GM18502 (cell line): ENCODE measurements around the gene RPS14.

Experiments
- ATAC-seq: cut with Tn5 transposase; IDR thresholded peaks from one replicate; pipeline ENCODE4 v1.9.1; 2021; ENCODE audit warnings: mild to moderate bottlenecking; ENCODE audit not compliant: unreplicated experiment, poor library complexity

RPS14 gene

GRCh38 chr5:150449517-150450339 is at the start of gene RPS14:
Gene RPS14 (minus strand): TSS chr5:150449739. CDS start chr5:150447733, 2,006 bp downstream.
- peak; percentile 95 for ATAC-seq

GRCh38 chr5:150498971-150499370 is 49.4 kb upstream of the RPS14 start:
- no peak for ATAC-seq

GRCh38 chr5:150498501-150498900 is 49.0 kb upstream of the RPS14 start:
- ATAC-seq: no peak

- ATAC-seq: no peak
Measured at GRCh38 chr5:150497989-150498317, 48.4 kb upstream of the RPS14 start.

- ATAC-seq: no peak
Measured at GRCh38 chr5:150497274-150497988, 47.9 kb upstream of the RPS14 start.

- ATAC-seq: no peak
Measured at GRCh38 chr5:150496534-150496933, 47.0 kb upstream of the RPS14 start.

- no peak for ATAC-seq
Measured at GRCh38 chr5:150496098-150496497, 46.6 kb upstream of the RPS14 start.

GRCh38 chr5:150492621-150493020 is 43.1 kb upstream of the RPS14 start:
- ATAC-seq: no peak

GRCh38 chr5:150491876-150492275 is 42.3 kb upstream of the RPS14 start:
- ATAC-seq: no peak

GRCh38 chr5:150490754-150491153 is 41.2 kb upstream of the RPS14 start:
- no peak for ATAC-seq

- no peak for ATAC-seq
Measured at GRCh38 chr5:150490296-150490669, 40.7 kb upstream of the RPS14 start.

GRCh38 chr5:150489360-150490295 is 40.1 kb upstream of the RPS14 start:
- ATAC-seq: peak; percentile 87

- ATAC-seq: no peak
Measured at GRCh38 chr5:150488519-150489359, 39.2 kb upstream of the RPS14 start.

- no peak for ATAC-seq
Measured at GRCh38 chr5:150487199-150488061, 37.9 kb upstream of the RPS14 start.

- ATAC-seq: no peak
Measured at GRCh38 chr5:150486402-150487198, 37.1 kb upstream of the RPS14 start.

GRCh38 chr5:150485693-150486401 is 36.3 kb upstream of the RPS14 start:
- ATAC-seq: no peak

- no peak for ATAC-seq
Measured at GRCh38 chr5:150484964-150485692, 35.6 kb upstream of the RPS14 start.
